Effector CD8-positive, alpha-beta T cell (primary cell): ENCODE measurements around the gene IFIT3.

Experiments used
- DNase-seq: peaks from one replicate; lab custom pipeline; 2025; lab: John Stamatoyannopoulos, UW

Gene IFIT3

DNA sequence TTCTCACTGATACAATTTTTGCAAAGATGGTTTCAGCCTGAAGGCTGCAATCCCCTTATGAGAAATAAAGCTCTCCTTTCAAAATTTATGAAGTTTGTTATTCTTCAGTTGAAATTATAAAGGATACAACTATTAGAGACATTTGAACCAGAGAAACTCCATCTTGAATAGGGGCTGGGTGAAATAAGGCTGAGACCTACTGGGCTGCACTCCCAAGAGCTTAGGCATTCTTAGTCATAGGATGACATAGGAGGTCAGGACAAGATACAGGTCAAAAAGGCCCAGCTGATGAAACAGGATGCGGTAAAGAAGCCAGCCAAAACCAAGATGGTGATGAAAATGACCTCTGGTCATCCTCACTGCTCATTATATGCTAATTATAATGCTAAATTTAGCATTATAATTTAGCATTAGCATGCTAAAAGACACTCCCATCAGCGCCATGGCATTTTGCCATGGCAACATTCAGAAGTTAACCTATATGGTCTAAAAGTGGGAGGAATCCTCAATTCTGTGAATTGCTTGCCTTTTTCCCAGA lies 27.7 kb downstream of the IFIT3 start:
- DNase-seq, result no peak

DNA sequence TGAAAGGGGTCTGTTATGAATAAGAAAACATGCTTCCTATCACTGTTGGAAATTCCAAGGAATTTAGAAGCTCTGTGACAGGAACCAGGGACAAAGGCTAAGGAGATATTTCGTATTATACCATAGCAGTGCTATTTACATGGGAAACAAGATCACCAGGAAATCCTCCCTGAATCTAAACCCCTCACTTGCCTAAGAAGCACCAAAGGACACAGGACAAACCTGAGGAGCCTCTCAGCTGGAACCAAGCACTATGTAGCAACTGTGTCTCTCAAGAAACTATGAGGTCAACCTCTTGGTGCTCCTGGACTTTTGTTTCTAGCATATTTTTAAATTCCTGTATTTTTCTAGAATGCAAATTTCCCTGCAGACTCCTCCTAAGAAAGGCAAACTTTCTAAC lies 29.3 kb downstream of the IFIT3 start:
- no peak for DNase-seq

DNA sequence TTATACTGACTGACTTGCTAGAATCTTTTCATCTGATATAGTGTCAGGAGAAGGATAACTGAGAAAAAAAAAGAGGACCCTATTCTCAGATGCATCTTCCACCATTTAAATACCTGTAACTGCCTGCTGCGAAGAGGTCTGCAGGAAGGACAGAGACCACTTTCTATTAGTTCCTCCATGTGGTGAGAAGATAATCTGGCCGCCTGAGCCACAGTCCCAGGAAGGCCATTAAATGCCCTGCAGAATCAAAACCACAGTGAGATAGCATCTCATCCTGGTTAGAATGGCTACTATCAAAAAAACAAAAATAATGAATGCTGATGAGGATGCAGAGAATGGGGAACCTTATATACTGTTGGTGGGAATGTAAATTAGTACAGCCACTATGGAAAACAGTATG lies 30.2 kb downstream of the IFIT3 start:
- no peak for DNase-seq

DNA sequence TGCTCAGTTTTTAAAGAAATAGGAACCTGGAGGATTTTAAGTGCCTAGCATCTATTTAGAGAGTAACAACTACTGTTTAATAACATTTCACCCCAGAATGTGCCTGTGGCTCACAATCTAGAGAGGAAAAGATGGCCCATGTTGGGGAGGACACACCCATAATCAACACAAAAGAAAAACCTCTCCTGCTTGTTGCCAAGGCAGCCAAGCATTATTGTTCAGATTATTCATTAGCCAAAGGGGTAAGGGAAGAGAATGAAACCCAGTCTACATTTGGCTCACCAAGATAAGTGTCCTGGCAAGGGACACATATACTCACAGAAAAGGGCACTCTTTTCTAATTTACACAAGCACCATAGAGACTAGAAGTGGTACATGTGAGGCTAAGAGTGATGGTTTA lies 32.4 kb downstream of the IFIT3 start:
- DNase-seq, result no peak

DNA sequence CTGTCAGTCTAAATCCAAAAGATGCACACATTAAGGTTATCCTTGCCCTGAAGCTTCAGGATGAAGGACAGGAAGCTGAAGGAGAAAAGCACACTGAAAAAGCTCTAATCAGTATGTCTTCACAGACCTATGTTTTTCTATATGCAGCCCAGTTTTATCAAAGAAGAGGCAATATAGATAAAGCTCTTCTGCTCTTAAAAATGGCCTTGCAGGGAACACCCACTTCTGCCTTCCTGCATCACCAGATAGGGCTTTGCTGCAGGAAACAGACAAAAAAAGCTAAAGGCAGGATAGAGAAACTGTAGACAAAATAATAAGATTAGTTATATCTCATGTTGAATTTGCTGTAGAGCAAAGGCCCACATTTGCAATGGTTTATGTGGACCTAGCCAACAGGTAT lies 35.1 kb downstream of the IFIT3 start:
- no peak for DNase-seq

DNA sequence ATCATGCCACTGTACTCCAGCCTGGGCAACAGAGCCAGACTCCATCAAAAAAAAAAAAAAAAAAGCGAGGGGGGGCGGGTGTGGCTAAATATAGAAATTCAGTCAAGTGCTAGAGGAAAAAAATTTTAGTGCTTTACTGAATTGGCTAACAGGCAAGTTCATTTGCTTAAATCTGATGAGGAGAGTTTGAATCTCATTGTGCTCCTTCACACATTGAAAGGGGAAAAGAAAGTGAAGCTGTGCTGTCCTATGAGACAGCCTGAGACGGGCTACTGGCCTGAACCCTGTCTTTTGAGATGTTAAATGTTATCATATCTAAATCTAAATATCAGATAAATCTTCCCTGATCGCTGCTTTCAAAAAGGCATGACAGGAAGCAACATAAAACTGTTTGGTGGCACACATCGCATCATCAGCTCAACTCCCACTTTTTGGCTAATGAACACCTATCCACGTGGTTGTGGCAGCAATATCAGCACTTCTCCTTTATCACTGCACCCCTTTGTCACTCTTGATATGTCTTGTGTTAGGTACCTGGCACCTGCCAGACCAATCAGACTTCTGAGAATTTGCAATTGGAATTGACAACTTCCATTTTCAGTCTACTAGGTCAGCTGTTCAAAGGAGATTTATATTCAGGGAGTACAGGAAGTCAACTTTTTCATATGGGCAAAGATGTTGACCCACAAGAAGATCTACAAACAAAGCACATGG lies 36.1 kb downstream of the IFIT3 start:
- DNase-seq, result no peak

DNA sequence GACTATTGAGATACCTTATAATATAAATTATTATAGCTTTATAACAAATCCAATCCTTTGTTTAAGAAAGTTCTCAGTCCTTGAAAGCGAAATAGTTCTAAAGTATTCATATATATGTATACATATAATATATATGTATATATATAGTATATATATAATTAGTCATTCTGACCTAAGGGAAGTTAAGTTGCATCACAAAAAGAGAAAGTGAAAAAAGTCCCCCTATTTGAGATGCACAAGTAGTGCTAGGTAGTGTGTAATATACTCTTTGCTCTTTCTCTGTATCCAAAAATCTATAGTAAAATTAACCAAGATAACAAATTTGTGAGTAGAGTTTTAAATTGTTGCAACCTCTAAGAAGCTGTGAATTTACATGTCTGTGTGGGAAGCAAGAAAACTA lies 36.7 kb downstream of the IFIT3 start:
- DNase-seq, result no peak

DNA sequence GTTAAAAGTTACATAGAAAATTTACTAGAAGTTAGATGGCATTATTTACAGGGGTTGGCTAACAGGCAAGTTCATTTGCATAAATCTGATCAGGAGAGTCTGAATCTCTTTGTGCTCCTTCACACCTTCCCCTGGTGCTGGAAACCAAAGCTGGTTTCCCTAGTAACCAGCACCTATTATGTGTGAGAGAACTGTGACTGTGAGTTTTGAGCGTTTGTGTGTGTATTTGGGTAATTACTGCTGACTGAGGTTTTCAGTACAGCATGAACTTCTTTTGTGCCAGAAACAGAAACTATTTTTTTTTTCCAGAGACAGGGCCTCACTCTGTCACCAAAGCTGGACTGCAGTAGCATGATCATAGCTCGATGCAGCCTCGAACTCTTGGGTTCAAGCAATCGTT lies 39.7 kb downstream of the IFIT3 start:
- DNase-seq, result no peak

DNA sequence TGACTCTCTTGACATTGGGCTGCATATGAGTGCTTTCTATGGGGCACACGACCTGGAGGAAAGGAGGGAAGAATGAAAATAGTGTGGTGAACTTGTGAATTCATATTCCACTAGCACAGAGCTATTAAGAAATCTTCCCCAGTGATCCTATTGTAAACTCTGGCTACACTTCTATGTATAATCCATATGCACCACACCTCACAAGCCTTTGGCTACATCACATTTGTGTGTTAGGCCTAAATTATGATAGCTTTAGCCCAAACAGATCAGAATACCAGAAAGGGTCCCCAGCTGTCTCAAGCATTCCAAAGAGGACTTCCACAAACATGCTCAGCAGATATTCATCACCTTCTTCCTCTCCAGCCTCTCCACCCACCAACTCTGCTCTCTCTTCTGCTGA lies 40.3 kb downstream of the IFIT3 start:
- no peak for DNase-seq

DNA sequence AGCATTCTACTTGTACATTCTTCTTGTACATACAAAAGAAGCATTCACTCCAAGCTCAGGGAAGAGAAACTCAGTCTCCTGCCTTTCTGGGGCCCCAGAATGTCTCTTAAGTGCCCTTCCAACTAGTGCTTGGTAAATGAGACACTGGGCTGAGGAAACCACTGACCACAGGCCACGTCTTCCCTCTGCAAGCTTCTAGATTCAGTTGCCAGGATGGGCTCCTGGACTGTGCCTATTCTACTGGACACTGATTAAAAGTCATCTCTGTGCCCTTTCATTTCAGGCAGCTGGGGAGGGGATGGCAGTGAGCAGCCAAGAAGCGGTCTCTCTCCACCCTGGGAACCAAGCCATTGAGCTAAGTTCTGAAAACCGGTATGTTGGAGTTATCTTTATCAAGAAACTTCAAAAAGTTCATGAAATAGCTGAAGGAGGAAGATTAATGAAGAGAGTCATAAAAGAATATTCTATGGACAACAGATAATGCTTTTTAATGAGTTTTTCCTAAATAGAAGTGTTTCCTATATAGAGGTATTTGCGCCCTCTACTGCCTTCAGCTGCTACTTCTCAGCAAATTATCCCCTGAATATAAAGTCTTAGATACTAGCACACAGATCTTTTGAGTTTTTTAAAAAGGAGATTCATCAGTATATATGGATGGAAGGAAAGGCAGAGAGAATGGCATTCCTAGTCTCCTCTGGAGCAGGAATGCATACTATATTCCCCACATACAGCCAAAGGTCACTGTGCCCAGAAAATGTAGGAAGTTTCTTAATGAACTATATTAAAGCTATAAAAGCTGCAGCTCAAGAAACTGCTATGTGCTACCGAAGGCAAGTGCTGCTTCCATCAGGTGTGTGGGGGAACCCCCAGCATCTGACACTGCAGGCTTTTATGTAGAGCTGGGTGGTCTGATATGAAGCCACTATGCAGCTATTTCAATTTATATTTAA lies 41.6 kb downstream of the IFIT3 start:
- no peak for DNase-seq

DNA sequence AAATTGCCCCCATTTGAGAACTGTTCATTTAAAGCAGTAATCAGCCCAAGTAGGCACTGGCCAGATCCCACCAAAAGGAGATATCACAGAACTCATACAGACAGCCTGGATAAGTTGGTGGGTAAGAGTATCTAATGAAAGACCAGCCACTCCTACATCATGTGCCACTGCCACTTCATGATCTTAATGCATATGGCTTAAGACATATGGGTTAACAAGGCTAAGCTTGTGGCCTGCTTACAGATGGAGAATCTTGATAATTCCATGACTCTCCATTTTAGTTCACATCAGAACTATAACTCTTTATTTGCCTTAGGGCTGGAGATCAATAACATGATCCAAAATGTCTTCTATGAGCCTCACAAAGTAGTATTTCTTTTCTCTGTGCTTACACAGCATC lies 43.3 kb downstream of the IFIT3 start:
- no peak for DNase-seq

DNA sequence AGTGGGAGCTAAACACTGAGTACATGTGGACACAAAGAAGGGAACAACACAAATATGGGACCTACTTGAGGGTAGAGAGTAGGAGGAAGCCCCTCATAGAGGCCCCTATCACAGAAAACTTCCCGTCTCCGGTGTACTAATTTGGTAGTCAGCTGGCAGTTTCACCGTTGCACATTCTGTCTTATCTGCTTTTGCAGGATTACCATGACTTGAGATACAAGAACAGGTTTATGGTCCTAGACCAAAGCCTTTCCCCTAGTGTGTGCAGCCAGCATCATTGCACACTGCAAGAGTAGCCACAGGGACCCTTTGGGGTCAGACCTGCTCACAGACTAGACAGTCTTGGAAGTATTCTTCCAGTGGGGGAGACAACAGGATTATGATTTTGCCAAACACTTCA lies 44.2 kb downstream of the IFIT3 start:
- DNase-seq, result no peak

DNA sequence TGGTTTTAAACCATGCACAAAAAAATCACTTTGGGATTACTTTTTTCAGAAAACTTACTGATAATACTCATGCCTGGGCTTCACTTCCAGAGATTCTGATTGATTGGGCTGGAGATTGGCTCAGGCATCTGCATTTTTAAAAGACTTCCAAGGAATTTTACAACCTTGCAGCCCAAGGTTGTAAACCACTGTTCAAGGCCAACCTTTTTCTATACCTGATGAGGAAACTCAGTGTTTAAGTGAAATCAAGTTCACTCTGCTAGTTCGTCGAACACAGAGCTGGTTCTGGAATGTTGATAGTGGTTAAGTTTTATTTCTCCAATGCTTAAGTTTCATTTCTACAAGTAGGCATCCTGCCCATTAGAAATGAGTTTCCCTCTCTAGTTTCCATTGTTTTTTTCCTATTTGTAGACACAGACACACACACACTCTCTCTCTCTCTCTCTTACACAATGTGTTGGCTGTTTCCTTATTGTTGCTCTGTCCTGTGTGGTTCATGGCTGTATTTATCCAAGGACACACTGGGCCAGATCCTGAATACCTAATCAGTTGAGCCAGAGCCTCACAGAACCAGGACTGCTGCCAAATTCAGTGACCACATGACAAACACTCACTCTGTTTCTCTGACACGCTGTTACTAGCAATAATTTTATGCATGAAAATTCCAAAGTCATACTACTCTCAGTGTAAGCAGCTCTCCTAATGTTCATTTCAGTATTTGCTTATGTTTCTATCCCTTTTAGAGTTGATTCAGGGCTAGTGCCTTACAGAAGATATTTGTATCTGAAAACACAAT lies 46.3 kb downstream of the IFIT3 start:
- DNase-seq, result no peak

DNA sequence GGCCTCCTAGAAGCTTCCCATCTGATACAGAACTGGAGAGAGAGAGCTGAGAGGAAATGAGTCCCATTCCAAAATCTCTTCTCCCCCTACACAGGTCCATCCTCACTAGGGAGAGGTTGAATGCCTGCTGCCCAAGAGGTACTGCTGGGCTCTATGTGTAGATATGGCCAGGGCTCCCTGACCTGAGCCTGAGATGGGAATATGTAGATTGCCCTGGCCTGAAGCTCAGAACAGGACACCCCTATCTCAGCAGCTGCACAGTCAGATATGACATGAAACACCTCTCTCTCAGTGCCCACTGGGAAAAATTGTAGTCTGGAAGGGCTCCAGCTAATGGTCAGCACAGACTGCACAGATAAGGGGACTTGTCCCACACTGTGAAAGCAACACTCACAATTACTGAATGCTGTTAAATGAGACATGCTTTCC lies 46.9 kb downstream of the IFIT3 start:
- no peak for DNase-seq

DNA sequence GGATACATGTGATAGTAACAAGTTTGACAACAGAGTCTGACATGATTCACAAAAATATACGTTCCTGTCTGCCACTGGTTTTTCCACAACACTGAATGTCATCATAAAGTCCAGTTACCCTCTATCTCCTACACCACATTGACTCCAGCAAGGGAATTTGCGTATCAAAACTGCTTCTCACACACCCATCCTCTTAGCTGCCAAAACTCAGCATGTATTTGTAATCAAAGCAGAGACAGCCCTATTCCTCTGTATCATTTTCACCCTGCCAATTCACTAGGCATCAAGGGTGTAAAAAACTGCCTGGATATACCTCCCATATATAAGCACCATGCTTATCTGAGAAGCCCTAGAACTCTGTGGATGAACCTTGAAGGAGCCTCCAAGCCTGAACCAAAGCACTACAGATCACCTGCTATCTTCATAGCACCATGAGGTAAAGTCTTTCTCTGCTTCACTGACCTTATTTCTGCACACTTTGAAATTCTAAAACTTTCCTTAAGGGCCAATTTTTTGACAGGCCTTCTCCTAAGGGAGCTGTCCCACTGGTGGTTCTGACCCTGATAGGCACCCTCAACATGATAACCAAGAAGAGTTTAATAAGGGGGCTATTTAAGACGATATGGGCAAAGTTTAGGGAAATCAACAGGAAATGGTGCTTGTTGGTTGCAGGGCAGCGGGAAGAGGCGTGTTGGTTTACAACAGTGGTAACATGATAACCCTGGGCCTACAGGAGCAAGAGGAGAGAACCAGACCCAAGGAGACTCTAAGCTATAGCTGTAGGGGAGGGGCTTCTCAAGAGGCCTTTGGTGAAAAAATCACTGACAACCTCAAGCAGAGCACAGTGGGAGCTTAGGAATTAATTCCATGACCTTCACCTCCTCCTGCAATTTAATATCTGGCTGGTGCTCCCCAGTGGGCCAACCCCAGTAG lies 50.2 kb downstream of the IFIT3 start, which contains the start of gene IFIT1B:
TSS of gene IFIT1B (plus strand) at position 352 of the 933 bp plus-strand sequence. CDS start at position 432, 80 bp downstream.
- no peak for DNase-seq

DNA sequence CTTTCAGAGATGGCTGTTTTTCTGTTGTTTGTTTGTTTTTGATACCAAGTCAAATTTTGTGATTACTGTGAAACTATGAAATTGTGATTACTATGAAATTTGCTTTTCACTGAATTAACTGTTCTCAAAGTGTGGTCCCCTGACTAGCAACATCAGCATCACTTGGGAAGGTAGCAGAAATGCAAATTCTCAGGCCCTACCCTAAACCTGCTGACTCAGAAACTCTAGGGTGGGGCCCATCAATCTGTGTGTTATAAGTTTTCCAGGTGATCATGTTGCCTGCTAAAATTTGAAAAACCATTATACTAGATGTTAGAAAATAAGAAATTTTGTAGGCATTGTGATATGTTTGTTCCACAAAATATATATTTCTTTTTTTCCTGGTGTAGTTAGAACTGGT lies 51.3 kb downstream of the IFIT3 start:
- no peak for DNase-seq

DNA sequence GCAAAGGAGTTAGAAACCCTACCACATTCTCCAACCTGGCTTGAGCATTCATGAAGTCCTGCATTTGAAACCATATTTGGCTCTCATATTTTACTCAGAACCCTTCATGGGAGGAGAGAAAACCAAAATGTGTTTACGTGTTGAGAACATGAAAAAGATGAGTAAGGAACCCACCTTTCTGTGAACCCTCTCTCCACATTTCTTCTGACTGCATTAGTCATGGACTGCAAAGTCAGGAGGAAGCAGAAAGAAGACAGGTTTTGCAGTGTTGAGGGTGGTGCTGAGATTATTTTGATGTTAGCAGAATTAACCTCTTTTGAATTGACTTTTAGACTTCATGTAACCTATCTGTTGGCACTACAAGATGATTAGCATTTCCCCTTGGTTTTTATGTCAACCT lies 55.0 kb downstream of the IFIT3 start:
- DNase-seq, result no peak

DNA sequence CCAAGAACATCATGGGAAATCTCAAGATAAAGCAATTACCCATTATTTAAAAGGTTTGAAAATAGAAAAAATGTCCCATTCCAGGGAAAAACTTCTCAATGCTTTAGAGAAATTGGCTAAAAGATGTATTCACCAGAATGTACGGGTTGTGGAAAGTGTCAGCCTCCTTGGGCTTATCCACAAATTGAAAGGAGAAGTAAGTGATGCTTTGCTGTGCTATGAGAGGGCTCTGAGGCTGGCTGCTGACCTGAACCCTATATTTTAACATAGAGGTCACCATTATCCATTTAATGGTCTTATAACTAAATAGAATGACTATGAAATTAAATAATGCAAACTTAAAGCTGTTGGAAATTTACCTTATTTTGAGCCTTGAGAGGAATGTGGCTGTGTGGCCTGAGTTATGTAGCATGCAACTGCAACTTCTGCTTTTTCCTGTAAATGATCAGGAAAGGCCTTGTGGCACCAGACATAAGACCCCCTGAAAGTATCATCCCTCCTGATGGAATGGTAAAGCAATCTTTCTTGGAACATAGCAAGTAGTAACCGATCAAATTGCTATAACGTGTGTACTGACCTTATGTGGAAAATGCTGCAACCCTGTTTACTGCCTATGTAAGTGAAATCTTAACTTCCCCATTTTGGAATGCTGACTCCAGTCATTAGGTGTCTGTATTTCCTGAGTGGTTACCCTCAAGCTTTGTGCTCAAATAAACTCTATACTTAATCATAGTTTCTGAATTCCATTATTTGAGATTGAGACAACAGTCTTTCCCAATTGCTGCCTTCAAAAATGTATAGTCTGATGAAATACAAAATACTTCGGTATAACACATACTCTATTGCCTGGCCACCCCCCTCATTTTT lies 56.9 kb downstream of the IFIT3 start:
- DNase-seq, result no peak

DNA sequence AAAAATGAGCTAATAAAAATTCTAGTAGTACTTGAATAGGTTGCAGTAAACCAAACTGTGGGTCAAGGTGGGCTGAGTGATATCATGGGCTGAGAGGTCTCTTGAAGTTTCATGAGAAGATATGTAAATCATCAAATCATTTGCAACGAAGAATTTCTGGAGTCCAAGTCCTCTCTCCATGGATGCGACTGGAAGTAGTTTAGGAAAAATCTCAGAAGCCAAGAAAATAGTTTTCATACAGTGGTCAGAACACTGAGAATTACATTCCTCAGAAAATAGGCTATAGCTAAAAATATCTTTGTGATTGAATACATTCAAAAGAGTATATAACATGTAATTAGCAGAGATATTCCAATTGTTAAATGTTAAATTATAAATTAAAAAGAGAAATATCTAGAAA lies 61.0 kb downstream of the IFIT3 start:
- DNase-seq, result no peak

DNA sequence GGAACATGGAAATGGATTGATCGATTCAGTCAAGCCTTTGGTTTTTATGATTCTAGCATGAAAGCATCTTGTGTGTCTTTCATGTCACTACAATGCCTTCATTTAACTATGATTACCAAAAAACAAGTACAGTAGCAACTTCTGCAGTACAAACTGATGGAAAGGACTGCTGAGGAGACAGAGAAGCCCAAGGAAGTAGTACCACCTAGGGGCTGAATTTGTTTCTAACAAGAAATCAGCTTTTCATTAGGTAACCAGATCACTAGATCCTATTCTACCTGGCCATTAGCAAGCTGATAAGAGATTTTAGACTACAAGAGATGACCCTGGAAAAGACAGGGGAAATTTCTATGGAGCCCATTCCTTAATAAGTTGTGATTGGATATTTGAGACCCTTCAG lies 61.5 kb downstream of the IFIT3 start:
- no peak for DNase-seq
